Mesodermal cell (in vitro differentiated cells): ENCODE measurements around the gene FAM72D.
"Not testable (repeated sequence)": the region's sequence is repeated elsewhere in the genome, so short reads cannot be mapped to it uniquely, and the experiment has no call there.

Experiments
- H3K27ac ChIP-seq: 2 replicates; pipeline ENCODE4 v1.7.0; 2013; ENCODE audit warnings: mild to moderate bottlenecking, low read depth, low read length, moderate library complexity; ENCODE audit not compliant: severe bottlenecking
- H3K36me3 ChIP-seq: 2 replicates; pipeline ENCODE4 v1.7.1; 2013; ENCODE audit warnings: mild to moderate bottlenecking, low read length, moderate library complexity; ENCODE audit not compliant: control insufficient read depth, insufficient read depth
- H3K4me1 ChIP-seq: one replicate; pipeline ENCODE4 v1.7.1; 2013; ENCODE audit warnings: mild to moderate bottlenecking, low read length; ENCODE audit not compliant: insufficient read depth, control insufficient read depth, poor library complexity, severe bottlenecking
- H3K4me3 ChIP-seq: 2 replicates; pipeline ENCODE4 v1.7.0; 2013; ENCODE audit warnings: low read length, control low read depth, mild to moderate bottlenecking; ENCODE audit not compliant: insufficient read depth, poor library complexity, severe bottlenecking; ENCODE audit errors: extremely low read depth
- H3K9me3 ChIP-seq: 2 replicates; pipeline ENCODE4 v1.7.1; 2013; ENCODE audit warnings: mild to moderate bottlenecking, low read length, moderate library complexity; ENCODE audit not compliant: control insufficient read depth
- WGBS, 2 experiments: methylation state at CpG; one replicate each; pipeline ENCODE4 v1.1.5; 2013; ENCODE audit warnings: missing lambda C conversion rate in 2 of 2; ENCODE audit not compliant: insufficient coverage in 2 of 2; 5-methylcytosine and 5-hydroxymethylcytosine counted together

Gene FAM72D

DNA sequence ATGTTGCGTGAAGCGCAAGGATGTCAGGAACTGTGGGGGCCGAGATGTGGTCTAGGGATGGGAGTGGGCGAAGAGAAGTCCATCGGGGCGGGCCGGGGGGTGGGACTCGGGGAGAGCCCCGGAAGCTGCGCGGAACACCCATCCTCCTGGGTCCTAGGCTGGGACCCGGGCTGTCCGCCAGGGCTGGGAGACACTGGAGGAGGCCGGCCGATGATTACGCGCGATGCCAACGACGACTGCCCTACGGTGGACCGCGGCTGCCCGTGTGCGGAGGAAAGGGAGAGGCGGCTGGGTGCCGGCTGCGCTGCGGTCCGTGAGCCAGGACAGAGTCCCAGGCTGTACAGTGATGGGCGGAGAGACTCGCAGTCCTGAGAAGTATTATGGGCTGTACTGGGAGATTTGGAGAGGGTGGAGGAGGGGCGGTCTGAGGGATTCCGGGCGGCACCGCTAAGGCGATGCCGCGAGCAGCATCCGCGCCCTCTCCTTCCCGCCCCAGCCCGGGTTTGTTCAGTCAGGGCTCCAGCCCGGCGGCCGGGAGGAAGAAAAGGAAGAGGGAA lies 1.0 kb upstream of the FAM72D start:
- WGBS, 2 experiments, result no CpG with 5 or more reads among the region's 46 CpGs
- peak overlapping the region; percentile 33 for H3K4me3 ChIP-seq
- H3K9me3 ChIP-seq, result not testable (repeated sequence)

DNA sequence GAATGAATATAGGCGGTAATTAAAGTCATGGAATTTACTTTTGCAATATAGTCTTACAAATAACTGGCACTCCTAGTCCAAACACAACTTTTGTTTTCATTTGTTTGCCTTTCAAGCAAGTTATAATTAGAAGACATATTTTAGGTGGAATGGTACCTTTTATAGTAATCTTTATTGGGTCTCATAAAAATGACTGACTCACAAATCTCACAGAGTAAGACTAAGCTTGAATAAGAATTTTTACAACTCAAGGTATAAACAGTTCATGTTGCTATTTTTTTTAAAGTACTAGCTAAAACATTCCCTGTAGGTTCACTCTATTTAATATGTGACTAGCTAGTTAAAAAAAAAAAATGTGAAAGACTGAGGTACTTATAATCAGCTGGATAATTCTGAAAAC lies 6.0 kb downstream of the FAM72D start:
- not testable (repeated sequence) for H3K9me3 ChIP-seq, H3K27ac ChIP-seq, H3K4me1 ChIP-seq, H3K36me3 ChIP-seq, H3K4me3 ChIP-seq
- WGBS, 2 experiments, result no CpG with 5 or more reads among the region's 1 CpG

More for the DNA sequence above, 1.0 kb upstream of the FAM72D start:
- not testable (repeated sequence) for H3K36me3 ChIP-seq, H3K27ac ChIP-seq, H3K4me1 ChIP-seq

GRCh38 chr1:145103294-145103693 lies 7.5 kb downstream of the FAM72D start:
- H3K27ac ChIP-seq, H3K4me3 ChIP-seq, H3K9me3 ChIP-seq, H3K4me1 ChIP-seq, H3K36me3 ChIP-seq: not testable (repeated sequence)
- no CpG with 5 or more reads among the region's 2 CpGs for WGBS, 2 experiments

- not testable (repeated sequence) for H3K9me3 ChIP-seq, H3K4me1 ChIP-seq, H3K4me3 ChIP-seq, H3K27ac ChIP-seq, H3K36me3 ChIP-seq
- no CpG with 5 or more reads among the region's 3 CpGs for whole genome bisulfite sequencing, 2 experiments
These were observed 15.9 kb downstream of the FAM72D start for GRCh38 chr1:145111674-145112073.

- not testable (repeated sequence) for H3K4me1 ChIP-seq, H3K36me3 ChIP-seq, H3K27ac ChIP-seq, H3K9me3 ChIP-seq, H3K4me3 ChIP-seq
- no CpG with 5 or more reads among the region's 3 CpGs for WGBS, 2 experiments
These were observed 16.9 kb downstream of the FAM72D start for GRCh38 chr1:145112703-145113102.

DNA sequence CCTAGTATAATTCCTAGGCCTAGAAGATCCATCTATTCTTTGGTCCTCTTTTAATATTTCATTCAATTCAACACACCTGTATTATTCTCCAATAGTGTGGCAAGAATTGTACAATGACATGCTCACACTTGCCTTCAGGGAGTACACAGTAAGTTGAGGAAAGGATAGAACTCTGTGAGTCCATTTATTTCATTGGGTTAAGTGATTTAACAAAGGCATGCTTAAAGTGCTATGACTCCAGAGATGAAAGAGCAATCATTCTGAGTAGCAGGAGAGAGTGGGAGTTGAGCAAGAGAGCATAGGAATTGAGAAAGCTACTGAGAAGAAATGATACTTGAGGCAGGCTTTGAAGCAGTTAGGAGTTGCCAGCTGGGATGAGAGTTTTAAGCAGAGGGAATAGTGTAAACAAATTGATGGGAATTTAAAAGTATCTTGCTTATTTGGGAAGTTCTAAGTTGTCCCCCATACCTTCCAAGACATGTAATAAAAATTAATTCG lies 18.8 kb downstream of the FAM72D start:
- no CpG with 5 or more reads among the region's 1 CpG for WGBS, 2 experiments
- H3K27ac ChIP-seq, H3K4me1 ChIP-seq, H3K4me3 ChIP-seq, H3K9me3 ChIP-seq, H3K36me3 ChIP-seq: not testable (repeated sequence)

DNA sequence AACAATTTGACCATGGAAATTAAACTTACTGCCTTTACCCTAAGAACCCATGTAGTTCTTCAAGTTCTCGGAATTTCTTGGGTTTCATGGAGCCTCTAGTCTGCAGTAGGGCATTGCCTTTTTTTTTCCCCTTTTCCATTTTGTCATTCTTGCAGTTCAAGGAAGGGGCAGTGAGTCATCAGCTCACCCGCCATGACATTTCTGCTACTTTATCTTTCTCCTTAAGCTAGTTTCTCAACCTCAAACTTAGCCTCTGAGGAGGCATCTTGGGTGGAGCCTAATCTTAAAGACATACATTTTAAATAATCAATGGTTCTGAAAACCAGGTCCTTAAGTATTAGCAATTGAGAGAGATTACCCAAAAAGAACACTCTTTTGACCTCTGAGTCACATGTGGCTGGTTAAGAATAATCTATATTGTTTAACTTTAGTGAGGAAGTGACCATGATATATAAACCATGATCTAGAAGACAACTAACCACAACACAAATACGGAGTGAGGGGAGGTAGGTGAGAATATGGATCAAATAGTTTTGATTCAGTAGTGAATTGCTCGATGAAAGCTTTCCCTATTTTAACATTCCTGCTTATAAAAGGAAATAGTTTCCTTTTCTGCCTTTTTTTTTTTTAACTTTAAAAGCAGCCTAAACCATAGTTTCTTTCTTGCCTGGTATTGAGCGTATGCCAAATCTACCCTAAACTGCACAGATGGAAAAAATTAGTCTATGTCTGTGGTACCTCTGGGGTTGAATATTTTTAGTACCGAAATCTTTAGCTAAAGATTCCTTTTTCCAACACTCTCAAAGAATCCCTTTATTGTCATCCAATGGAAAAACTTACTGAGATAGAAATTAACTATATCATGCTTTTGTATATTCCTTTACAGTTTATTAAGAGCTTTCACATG lies 20.1 kb downstream of the FAM72D start:
- H3K36me3 ChIP-seq, H3K4me3 ChIP-seq, H3K27ac ChIP-seq, H3K4me1 ChIP-seq, H3K9me3 ChIP-seq: not testable (repeated sequence)
- no CpG with 5 or more reads among the region's 6 CpGs for WGBS, 2 experiments

- H3K36me3 ChIP-seq, H3K4me1 ChIP-seq, H3K9me3 ChIP-seq, H3K27ac ChIP-seq, H3K4me3 ChIP-seq: not testable (repeated sequence)
- no CpG with 5 or more reads among the region's 3 CpGs for WGBS, 2 experiments
These were observed 24.1 kb downstream of the FAM72D start for GRCh38 chr1:145119842-145120241.

DNA sequence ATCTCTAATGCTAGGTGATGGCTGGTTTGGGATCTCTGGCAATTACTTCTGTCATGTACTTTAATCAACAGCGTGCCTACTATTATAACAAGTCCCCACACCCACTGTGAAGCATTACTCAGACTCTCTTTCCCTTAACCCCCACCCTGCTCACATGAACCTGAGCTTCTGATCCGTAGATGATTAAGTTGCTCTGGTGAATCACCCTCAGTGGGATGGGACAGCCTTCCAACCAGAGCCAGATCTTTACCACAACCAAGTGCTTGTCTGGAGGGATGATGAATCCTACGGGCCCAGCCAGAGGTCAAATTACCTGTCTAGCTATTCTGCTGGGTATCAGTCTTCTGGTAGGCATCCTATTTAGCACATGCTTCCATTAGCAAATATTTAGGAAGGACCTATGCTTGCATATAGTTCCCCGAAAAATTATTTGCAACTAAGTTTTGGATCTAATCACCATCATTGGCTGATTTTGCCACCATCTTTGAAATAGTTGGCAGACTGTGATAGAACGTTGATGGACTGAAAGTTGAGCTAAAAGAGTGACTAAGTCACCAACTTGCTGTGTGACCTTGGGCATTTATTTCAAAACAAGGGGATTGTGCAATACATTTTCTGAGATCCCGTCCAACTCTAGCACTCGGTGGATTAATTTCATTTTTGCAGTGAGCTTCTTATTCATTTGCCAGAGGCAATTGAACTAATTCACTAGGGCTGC lies 26.7 kb downstream of the FAM72D start:
- WGBS, 2 experiments, result no CpG with 5 or more reads among the region's 7 CpGs
- H3K9me3 ChIP-seq, H3K4me3 ChIP-seq, H3K36me3 ChIP-seq, H3K4me1 ChIP-seq, H3K27ac ChIP-seq: not testable (repeated sequence)

DNA sequence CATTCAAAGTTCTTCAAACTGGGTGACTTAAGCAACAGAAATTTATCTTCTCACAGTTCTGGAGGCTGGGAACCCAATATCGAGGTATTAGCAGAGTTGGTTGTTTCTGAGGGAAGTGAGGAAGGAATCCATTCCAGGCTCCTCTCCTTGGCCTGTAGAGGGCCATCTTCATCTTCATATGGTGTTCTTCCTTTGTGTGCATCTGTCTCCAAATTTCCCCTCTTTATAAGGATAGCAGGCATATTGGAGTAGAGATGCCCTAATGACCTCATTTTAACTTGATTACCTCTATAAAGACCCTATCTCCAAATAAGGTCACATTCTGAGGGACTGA lies 27.3 kb downstream of the FAM72D start:
- not testable (repeated sequence) for H3K4me3 ChIP-seq, H3K4me1 ChIP-seq, H3K27ac ChIP-seq, H3K36me3 ChIP-seq, H3K9me3 ChIP-seq
- WGBS, 2 experiments, result no CpG with 5 or more reads among the region's 1 CpG
